ENCODE results near the gene CDCA3. TPM values are rescaled to one million over a fixed set of nuclear protein-coding genes. Genes with fewer than 3 reads are reported as not detected.
"Not testable (repeated sequence)": the region's sequence is repeated elsewhere in the genome, so short reads cannot be mapped to it uniquely, and the experiment has no call there.

Gene CDCA3
- total RNA-seq, 1 donor from 2014 or later = 1.1 TPM

GRCh38 chr12:6872073-6873048, 21.3 kb upstream of the CDCA3 start:
- H3K4me3 ChIP-seq = peak overlapping the region; percentile 96
- peaks cover 33% of the 10 kb centered on the region for H3K36me3 ChIP-seq
- no peaks in the 10 kb centered on the region for H3K27me3 ChIP-seq
- intact Hi-C loops (cut with DNase I) = loop anchor here (10.0 kb wide), 1 partner anchor 62 kb away; no protein-coding TSS in a partner anchor
- DNase-seq (peak; percentile 94), ATAC-seq (peak; percentile 75)
- H3K4me1 ChIP-seq = peaks cover 36% of the 10 kb centered on the region
- H3K9me3 ChIP-seq = no peaks in the 10 kb centered on the region
- peak; percentile 97 for TF ChIP-seq CTCF (IDR thresholded peaks at IDR 0.05)
- H3K27ac ChIP-seq = peak overlapping the region; percentile 89

GRCh38 chr12:6871052-6871957, 20.2 kb upstream of the CDCA3 start:
- Histone ChIP-seq H3K27ac (no peak overlapping the region), H3K4me1 (peaks cover 39% of the 10 kb centered on the region), H3K36me3 (peaks cover 33% of the 10 kb centered on the region), H3K27me3 (no peaks in the 10 kb centered on the region), H3K9me3 (no peaks in the 10 kb centered on the region), H3K4me3 (peak overlapping the region; percentile 96)
- intact Hi-C loops (cut with DNase I) = loop anchor here (10.0 kb wide), 1 partner anchor 63 kb away; no protein-coding TSS in a partner anchor
- ATAC-seq (peak; percentile 20), DNase-seq (peak; percentile 84)
- no peak for TF ChIP-seq CTCF (IDR thresholded peaks at IDR 0.05)

- ATAC-seq, H3K4me3 ChIP-seq, DNase-seq, H3K27me3 ChIP-seq, H3K9me3 ChIP-seq, H3K27ac ChIP-seq: not testable (repeated sequence)
- intact Hi-C loops (cut with DNase I) = loop anchor here (10.0 kb wide), 1 partner anchor 64 kb away; no protein-coding TSS in a partner anchor
- Histone ChIP-seq H3K4me1 (peaks cover 39% of the 10 kb centered on the region), H3K36me3 (peaks cover 27% of the 10 kb centered on the region)
Observed at GRCh38 chr12:6870304-6870703, 19.2 kb upstream of the CDCA3 start.

GRCh38 chr12:6869049-6870021, 18.2 kb upstream of the CDCA3 start:
- Histone ChIP-seq H3K27me3 (no peaks in the 10 kb centered on the region), H3K27ac (no peak overlapping the region), H3K4me1 (peaks cover 39% of the 10 kb centered on the region), H3K9me3 (no peaks in the 10 kb centered on the region), H3K36me3 (peaks cover 34% of the 10 kb centered on the region), H3K4me3 (peak overlapping the region; percentile 100)
- intact Hi-C loops (cut with DNase I) = loop anchor here (10.0 kb wide), 1 partner anchor 65 kb away; no protein-coding TSS in a partner anchor
- peak; percentile 90 for TF ChIP-seq CTCF (IDR thresholded peaks at IDR 0.05)
- DNase-seq = peak; percentile 83
- peak; percentile 21 for ATAC-seq

- H3K27ac ChIP-seq = peak overlapping the region; percentile 96
- no peak for DNase-seq
- H3K4me3 ChIP-seq = peak overlapping the region; percentile 100
- no peak for ATAC-seq
- no peak for TF ChIP-seq CTCF (IDR thresholded peaks at IDR 0.05)
- no peaks in the 10 kb centered on the region for H3K27me3 ChIP-seq
- peaks cover 39% of the 10 kb centered on the region for H3K4me1 ChIP-seq
- intact Hi-C loops (cut with DNase I) = no loop called here
- no peaks in the 10 kb centered on the region for H3K9me3 ChIP-seq
- peaks cover 43% of the 10 kb centered on the region for H3K36me3 ChIP-seq
Observed at GRCh38 chr12:6868211-6869048, 17.3 kb upstream of the CDCA3 start.

Measured in upper lobe of right lung (tissue), 1 donor.